H9 (cell line): ENCODE measurements around the gene URB1. TPM values are rescaled to one million over a fixed set of nuclear protein-coding genes. Genes with fewer than 3 reads are reported as not detected.

Experiments used
- DNase-seq: peaks from one replicate; pipeline ENCODE4 v3.0.0-alpha.2; 2017
- H2AFZ ChIP-seq: one replicate; pipeline ENCODE4 v1.6.1; 2013; ENCODE audit warnings: mild to moderate bottlenecking, low read length, control low read depth, moderate library complexity
- H2AK5ac ChIP-seq: 2 replicates; pipeline ENCODE4 v1.6.1; 2013; ENCODE audit warnings: low read length, control low read depth, mixed read lengths; ENCODE audit not compliant: insufficient read length
- H2BK120ac ChIP-seq: one replicate; pipeline ENCODE4 v1.6.1; 2013; ENCODE audit warnings: low read depth, mild to moderate bottlenecking, low read length, control low read depth, inconsistent platforms; ENCODE audit not compliant: poor library complexity, severe bottlenecking
- H2BK12ac ChIP-seq: 2 replicates; pipeline ENCODE4 v1.6.1; 2013; ENCODE audit warnings: low read length, control low read depth, mixed read lengths, low read depth; ENCODE audit not compliant: insufficient read length
- H2BK15ac ChIP-seq: 2 replicates; pipeline ENCODE4 v1.6.1; 2013; ENCODE audit warnings: low read depth, low read length, control low read depth
- H2BK20ac ChIP-seq: one replicate; pipeline ENCODE4 v1.6.1; 2013; ENCODE audit warnings: low read depth, mild to moderate bottlenecking, low read length, control low read depth, inconsistent platforms; ENCODE audit not compliant: poor library complexity, severe bottlenecking
- H2BK5ac ChIP-seq: 2 replicates; pipeline ENCODE4 v1.6.1; 2013; ENCODE audit warnings: low read length, control low read depth, mixed read lengths; ENCODE audit not compliant: insufficient read length
- H3K14ac ChIP-seq: 2 replicates; pipeline ENCODE4 v1.6.1; 2013; ENCODE audit warnings: low read length, control low read depth; ENCODE audit not compliant: insufficient read depth
- H3K18ac ChIP-seq: 2 replicates; pipeline ENCODE4 v1.6.1; 2013; ENCODE audit warnings: low read depth, mild to moderate bottlenecking, mixed read lengths, low read length, control low read depth; ENCODE audit not compliant: insufficient read length
- H3K23ac ChIP-seq: 2 replicates; pipeline ENCODE4 v1.6.1; 2013; ENCODE audit warnings: low read length, control low read depth, mixed read lengths, low read depth; ENCODE audit not compliant: insufficient read length
- H3K23me2 ChIP-seq: 2 replicates; pipeline ENCODE4 v1.6.1; 2013; ENCODE audit warnings: low read depth, mild to moderate bottlenecking, mixed read lengths, low read length, control low read depth; ENCODE audit not compliant: insufficient read length, poor library complexity, severe bottlenecking
- H3K27ac ChIP-seq: 2 replicates; pipeline ENCODE4 v1.5.1; 2013; ENCODE audit warnings: low read length, control low read depth, mixed read lengths, low read depth; ENCODE audit not compliant: insufficient read length
- H3K27me3 ChIP-seq: 2 replicates; pipeline ENCODE4 v1.6.1; 2013; ENCODE audit warnings: low read length, control low read depth, inconsistent platforms; ENCODE audit not compliant: insufficient read depth
- H3K4ac ChIP-seq: 2 replicates; pipeline ENCODE4 v1.6.1; 2013; ENCODE audit warnings: low read depth, mild to moderate bottlenecking, control low read depth, inconsistent platforms, low read length, moderate library complexity
- H3K4me1 ChIP-seq: 2 replicates; pipeline ENCODE4 v1.6.1; 2013; ENCODE audit warnings: low read length, control low read depth, inconsistent platforms; ENCODE audit not compliant: insufficient read depth
- H3K4me2 ChIP-seq: 2 replicates; pipeline ENCODE4 v1.6.1; 2013; ENCODE audit warnings: low read length, control low read depth, mixed read lengths; ENCODE audit not compliant: insufficient read length, insufficient read depth
- H3K56ac ChIP-seq: 2 replicates; pipeline ENCODE4 v1.6.1; 2013; ENCODE audit warnings: low read depth, mild to moderate bottlenecking, mixed read lengths, low read length, control low read depth; ENCODE audit not compliant: insufficient read length
- H3K79me1 ChIP-seq: 2 replicates; pipeline ENCODE4 v1.6.1; 2013; ENCODE audit warnings: low read depth, mild to moderate bottlenecking, moderate library complexity, low read length, control low read depth, inconsistent platforms; ENCODE audit not compliant: insufficient read depth, poor library complexity, severe bottlenecking
- H3K79me2 ChIP-seq: 2 replicates; pipeline ENCODE4 v1.6.1; 2013; ENCODE audit warnings: low read length, control low read depth, inconsistent platforms; ENCODE audit not compliant: insufficient read depth
- H3K9ac ChIP-seq: 2 replicates; pipeline ENCODE4 v1.6.1; 2013; ENCODE audit warnings: low read length, control low read depth, mixed read lengths; ENCODE audit not compliant: insufficient read length; ENCODE audit errors: extremely low read depth
- H3K9me3 ChIP-seq: one replicate; pipeline ENCODE4 v1.6.1; 2013; ENCODE audit warnings: low read depth, low read length, inconsistent platforms; ENCODE audit not compliant: control insufficient read depth
- H3T11ph ChIP-seq: one replicate; pipeline ENCODE4 v1.6.1; 2013; ENCODE audit warnings: mild to moderate bottlenecking, low read length, control low read depth, inconsistent platforms
- H4K20me1 ChIP-seq: one replicate; pipeline ENCODE4 v1.6.1; 2013; ENCODE audit not compliant: control insufficient read depth, insufficient read length, insufficient read depth
- H4K5ac ChIP-seq: 2 replicates; pipeline ENCODE4 v1.6.1; 2013; ENCODE audit warnings: low read depth, mild to moderate bottlenecking, mixed read lengths, low read length, control low read depth; ENCODE audit not compliant: insufficient read length
- H4K8ac ChIP-seq: replicated peaks from 2 replicates; pipeline ENCODE4 v1.6.1; 2013; ENCODE audit warnings: low read length, control low read depth, mixed read lengths, low read depth; ENCODE audit not compliant: insufficient read length
- H4K91ac ChIP-seq: 2 replicates; pipeline ENCODE4 v1.6.1; 2013; ENCODE audit warnings: low read depth, mild to moderate bottlenecking, moderate library complexity, mixed read lengths, low read length, control low read depth; ENCODE audit not compliant: insufficient read length
- H3K27ac Mint-ChIP-seq, 3 experiments: 2 replicates in 2 of 3; 3 replicates in 1 of 3; pipeline ENCODE4 v1.8.0; 2020 to 2021; ENCODE audit warnings: mixed read lengths in 3 of 3, mild to moderate bottlenecking in 1 of 3, moderate library complexity in 1 of 3
- H3K27me3 Mint-ChIP-seq: 2 replicates; pipeline ENCODE4 v1.8.0; 2021; ENCODE audit warnings: low read depth, mild to moderate bottlenecking, moderate library complexity, mixed read lengths
- H3K36me3 Mint-ChIP-seq, 3 experiments: 2 replicates in 2 of 3; 3 replicates in 1 of 3; pipeline ENCODE4 v1.8.0; 2020 to 2021; ENCODE audit warnings: low read depth in 3 of 3, mixed read lengths in 3 of 3; ENCODE audit not compliant: insufficient read depth in 1 of 3
- H3K4me1 Mint-ChIP-seq, 2 experiments: 2 replicates each; pipeline ENCODE4 v1.8.0; 2020; ENCODE audit warnings: mixed read lengths in 2 of 2
- H3K4me3 Mint-ChIP-seq, 2 experiments: 2 replicates in 1 of 2; 3 replicates in 1 of 2; pipeline ENCODE4 v1.8.0; 2020 to 2021; ENCODE audit warnings: mild to moderate bottlenecking in 2 of 2, mixed read lengths in 2 of 2, moderate library complexity in 1 of 2
- H3K9me3 Mint-ChIP-seq, 2 experiments: 2 replicates in 1 of 2; 3 replicates in 1 of 2; pipeline ENCODE4 v1.8.0; 2020; ENCODE audit warnings: mild to moderate bottlenecking in 2 of 2, mixed read lengths in 2 of 2, moderate library complexity in 1 of 2
- CTCF ChIP-seq: fragments of 200-600 bp; sonication (generic); conservative IDR thresholded peaks from 3 replicates; pipeline ENCODE4 v1.8.0; 2021; ENCODE audit warnings: antibody characterized with exemption, mild to moderate bottlenecking
- WGBS: extraction: QIAGEN DNeasy Blood & Tissue Kit; methylation state at CpG from one replicate; pipeline ENCODE4 v1.1.7; 2013; ENCODE audit warnings: missing lambda C conversion rate, low lambda C conversion rate, mixed read lengths; ENCODE audit not compliant: insufficient read length; ENCODE audit errors: extremely low coverage; 5-methylcytosine and 5-hydroxymethylcytosine counted together
- total RNA-seq: library from RNA; stranded (reverse); gene quantifications from 2 replicates; pipeline ENCODE4 v1.2.1, GENCODE V29; 2021

The URB1 gene
- total RNA-seq, 1 experiment from 2014 or later = 23.5 TPM

- no peak overlapping the region for H2BK15ac ChIP-seq
- H3K9ac ChIP-seq = no peak overlapping the region
- H3K4me3 Mint-ChIP-seq = no peak overlapping the region
- no CpG with 5 or more reads among the region's 6 CpGs for WGBS
- H3T11ph ChIP-seq = no peak overlapping the region
- H3K4me1 Mint-ChIP-seq = no peaks in the 10 kb centered on the region
- no peaks in the 10 kb centered on the region for H3K27me3 ChIP-seq
- H3K23ac ChIP-seq = no peak overlapping the region
- no peaks in the 10 kb centered on the region for H3K79me2 ChIP-seq
- H3K23me2 ChIP-seq = no peaks in the 10 kb centered on the region
- H2AK5ac ChIP-seq = no peak overlapping the region
- H3K79me1 ChIP-seq = no peaks in the 10 kb centered on the region
- H3K14ac ChIP-seq = no peak overlapping the region
- H3K9me3 ChIP-seq = no peaks in the 10 kb centered on the region
- no peaks in the 10 kb centered on the region for H3K9me3 Mint-ChIP-seq
- no peak overlapping the region for H3K56ac ChIP-seq
- no peak overlapping the region for H2BK20ac ChIP-seq
- H3K27ac ChIP-seq = no peak overlapping the region
- H3K4me1 ChIP-seq = no peaks in the 10 kb centered on the region
- H3K27me3 Mint-ChIP-seq = no peaks in the 10 kb centered on the region
- no peak overlapping the region for H4K5ac ChIP-seq
- H3K4me2 ChIP-seq = no peak overlapping the region
- H2BK5ac ChIP-seq = no peak overlapping the region
- H2AFZ ChIP-seq = no peak overlapping the region
- no peak overlapping the region for H3K4ac ChIP-seq
- peaks cover 1 to 10% (median 5%) of the 10 kb centered on the region in 3 experiments; a peak in 5 of 7 replicates for H3K36me3 Mint-ChIP-seq
- no peak overlapping the region for H3K18ac ChIP-seq
- no peak overlapping the region for H4K91ac ChIP-seq
- no peak overlapping the region for H4K8ac ChIP-seq
- H3K27ac Mint-ChIP-seq = no peak overlapping the region
- no peak overlapping the region for H2BK12ac ChIP-seq
- TF ChIP-seq CTCF = no peak
- H4K20me1 ChIP-seq = no peaks in the 10 kb centered on the region
- no peak overlapping the region for H2BK120ac ChIP-seq
- no peak for DNase-seq
Observed at GRCh38 chr21:32299695-32300094, 93.1 kb downstream of the URB1 start.
